Measurements from ENCODE around the gene ZNF24. TPM values are rescaled to one million over a fixed set of nuclear protein-coding genes. Genes with fewer than 3 reads are reported as not detected.

ZNF24 gene
- total and polyA plus RNA-seq, 10 donors, result 13.4 to 64.3 (median 50.8) TPM

DNA sequence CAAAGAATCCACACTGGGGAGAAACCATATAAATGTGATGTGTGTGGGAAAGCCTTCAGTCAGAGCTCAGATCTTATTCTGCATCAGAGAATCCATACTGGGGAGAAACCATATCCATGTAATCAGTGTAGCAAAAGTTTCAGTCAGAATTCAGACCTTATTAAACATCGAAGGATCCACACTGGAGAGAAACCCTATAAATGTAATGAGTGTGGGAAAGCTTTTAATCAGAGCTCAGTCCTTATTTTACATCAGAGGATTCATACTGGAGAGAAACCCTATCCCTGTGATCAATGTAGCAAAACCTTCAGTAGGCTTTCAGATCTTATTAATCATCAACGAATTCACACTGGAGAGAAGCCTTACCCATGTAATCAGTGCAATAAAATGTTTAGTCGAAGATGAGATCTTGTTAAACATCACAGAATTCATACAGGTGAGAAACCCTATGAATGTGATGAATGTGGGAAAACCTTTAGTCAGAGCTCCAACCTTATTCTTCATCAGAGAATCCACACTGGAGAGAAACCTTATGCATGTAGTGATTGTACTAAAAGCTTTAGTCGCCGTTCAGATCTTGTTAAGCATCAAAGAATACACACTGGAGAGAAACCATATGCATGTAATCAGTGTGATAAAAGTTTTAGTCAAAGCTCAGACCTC lies 37.5 kb downstream of the ZNF24 start:
- Histone ChIP-seq H3K4me1 (no peaks in the 10 kb centered on the region), H3K9me3 (peaks cover 51 to 100% (median 100%) of the 10 kb centered on the region in 8 donors), H3K4me3 (no peak overlapping the region), H3K36me3 (peaks cover 16 to 79% (median 56%) of the 10 kb centered on the region in 6 donors), H3K27me3 (replicated peaks in 1 of 7) (no peaks in the 10 kb centered on the region), H3K27ac (no peak overlapping the region)
- no peak for TF ChIP-seq POLR2A (IDR thresholded peaks at IDR 0.05)
- no peak for TF ChIP-seq POLR2AphosphoS5 (IDR thresholded peaks at IDR 0.05)
- TF ChIP-seq, protein P1, sequence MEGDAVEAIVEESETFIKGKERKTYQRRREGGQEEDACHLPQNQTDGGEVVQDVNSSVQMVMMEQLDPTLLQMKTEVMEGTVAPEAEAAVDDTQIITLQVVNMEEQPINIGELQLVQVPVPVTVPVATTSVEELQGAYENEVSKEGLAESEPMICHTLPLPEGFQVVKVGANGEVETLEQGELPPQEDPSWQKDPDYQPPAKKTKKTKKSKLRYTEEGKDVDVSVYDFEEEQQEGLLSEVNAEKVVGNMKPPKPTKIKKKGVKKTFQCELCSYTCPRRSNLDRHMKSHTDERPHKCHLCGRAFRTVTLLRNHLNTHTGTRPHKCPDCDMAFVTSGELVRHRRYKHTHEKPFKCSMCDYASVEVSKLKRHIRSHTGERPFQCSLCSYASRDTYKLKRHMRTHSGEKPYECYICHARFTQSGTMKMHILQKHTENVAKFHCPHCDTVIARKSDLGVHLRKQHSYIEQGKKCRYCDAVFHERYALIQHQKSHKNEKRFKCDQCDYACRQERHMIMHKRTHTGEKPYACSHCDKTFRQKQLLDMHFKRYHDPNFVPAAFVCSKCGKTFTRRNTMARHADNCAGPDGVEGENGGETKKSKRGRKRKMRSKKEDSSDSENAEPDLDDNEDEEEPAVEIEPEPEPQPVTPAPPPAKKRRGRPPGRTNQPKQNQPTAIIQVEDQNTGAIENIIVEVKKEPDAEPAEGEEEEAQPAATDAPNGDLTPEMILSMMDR (IDR thresholded peaks at IDR 0.05 in 8 of 11, conservative IDR thresholded peaks at IDR 0.05 in 3 of 11), result no peak
- 91 to 99% (median 98%) methylated on average over 5 of the region's 5 CpGs for WGBS, 5 donors
- intact Hi-C loops (cut with DNase I; ENCODE audit: low total_unique reads), result no loop called here
- no peak for DNase-seq

DNA sequence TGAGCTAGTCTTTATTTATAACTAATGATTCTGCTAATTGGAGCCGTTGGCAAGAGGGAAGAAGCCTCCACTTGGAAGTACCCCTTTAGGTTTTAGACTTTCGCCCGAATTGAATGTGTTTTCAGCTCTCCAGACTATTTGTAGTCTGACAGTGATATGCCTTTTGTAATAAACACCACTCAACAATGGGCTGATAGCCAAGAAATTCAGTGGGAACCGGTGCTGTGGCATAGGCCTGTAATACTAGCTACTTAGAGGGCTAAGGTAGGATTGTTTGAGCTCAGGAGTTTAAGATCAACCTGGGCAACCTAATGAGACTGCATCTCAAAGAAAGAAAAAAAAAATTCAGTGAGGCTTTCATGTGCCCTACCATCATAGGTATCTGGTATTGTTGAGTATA lies 40.6 kb downstream of the ZNF24 start:
- Histone ChIP-seq H3K4me1 (no peaks in the 10 kb centered on the region), H3K36me3 (peaks cover 16 to 98% (median 76%) of the 10 kb centered on the region in 6 donors), H3K27me3 (replicated peaks in 1 of 7) (no peaks in the 10 kb centered on the region), H3K4me3 (no peak overlapping the region), H3K27ac (no peak overlapping the region), H3K9me3 (peaks cover 50 to 100% (median 100%) of the 10 kb centered on the region in 8 donors)
- no peak for DNase-seq
- WGBS, 5 donors, result 97 to 99% (median 98%) methylated on average over 4 of the region's 4 CpGs
- TF ChIP-seq POLR2AphosphoS5 (IDR thresholded peaks at IDR 0.05), result no peak
- TF ChIP-seq POLR2A (IDR thresholded peaks at IDR 0.05), result no peak
- intact Hi-C loops (cut with DNase I; ENCODE audit: low total_unique reads), result no loop called here

DNA sequence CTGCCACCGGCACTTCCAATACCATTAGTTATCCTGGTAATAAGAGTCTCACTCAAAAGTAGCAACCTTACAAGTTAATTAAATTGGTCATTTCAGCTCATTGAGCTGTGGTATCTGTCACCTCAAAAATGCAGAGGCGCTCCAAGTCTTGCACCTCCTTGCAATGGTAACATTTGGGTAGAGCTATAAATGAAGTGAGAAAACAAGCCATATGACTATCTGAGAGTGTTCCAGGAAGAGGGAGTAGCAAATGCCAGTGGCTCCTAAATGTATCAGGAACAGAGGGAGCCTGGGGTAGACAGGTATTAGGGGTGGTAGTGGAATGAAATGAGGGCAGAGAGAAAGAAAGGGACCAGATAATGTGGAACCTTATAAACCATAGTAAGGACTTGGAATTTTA lies 48.2 kb downstream of the ZNF24 start:
- Histone ChIP-seq H3K27me3 (replicated peaks in 1 of 7) (no peaks in the 10 kb centered on the region), H3K27ac (no peak overlapping the region), H3K36me3 (peaks cover 0 to 93% (median 44%) of the 10 kb centered on the region in 6 donors), H3K4me1 (peaks cover 0 to 28% (median 14%) of the 10 kb centered on the region in 6 donors), H3K4me3 (no peak overlapping the region), H3K9me3 (peaks cover 9 to 46% (median 37%) of the 10 kb centered on the region in 8 donors)
- no peak for DNase-seq
- intact Hi-C loops (cut with DNase I; ENCODE audit: low total_unique reads), result no loop called here
- no peak for TF ChIP-seq POLR2A (IDR thresholded peaks at IDR 0.05)
- no peak for TF ChIP-seq POLR2AphosphoS5 (IDR thresholded peaks at IDR 0.05)
- TF ChIP-seq, protein P1 (IDR thresholded peaks at IDR 0.05 in 8 of 11, conservative IDR thresholded peaks at IDR 0.05 in 3 of 11), result no peak
- WGBS, 5 donors, result 96 to 100% (median 100%) methylated on average over 2 of the region's 2 CpGs

DNA sequence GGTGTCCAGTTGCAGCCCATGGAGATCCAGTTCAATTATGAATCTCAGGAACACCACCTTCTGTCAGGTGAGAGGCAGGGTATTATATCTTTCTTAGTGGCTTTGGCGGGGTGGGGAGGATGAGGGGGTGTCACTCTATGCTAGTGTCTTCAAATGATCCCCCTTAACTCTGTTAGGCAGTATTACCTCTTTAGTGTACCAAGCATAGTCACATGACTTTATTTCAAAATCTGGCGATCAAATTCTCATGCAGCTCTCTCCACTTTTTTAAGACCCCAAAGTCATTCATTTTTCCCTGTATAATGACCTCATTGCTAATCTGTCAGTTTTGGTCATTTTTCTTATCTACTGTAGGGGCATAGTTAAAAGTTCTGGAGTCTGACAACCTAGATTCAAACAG lies 53.1 kb downstream of the ZNF24 start:
- DNase-seq, result no peak
- TF ChIP-seq POLR2A (IDR thresholded peaks at IDR 0.05), result no peak
- TF ChIP-seq, protein P1 (IDR thresholded peaks at IDR 0.05 in 8 of 11, conservative IDR thresholded peaks at IDR 0.05 in 3 of 11), result no peak
- no peak for TF ChIP-seq POLR2AphosphoS5 (IDR thresholded peaks at IDR 0.05)
- Histone ChIP-seq H3K27me3 (replicated peaks in 1 of 7) (no peaks in the 10 kb centered on the region), H3K4me1 (peaks cover 10 to 58% (median 36%) of the 10 kb centered on the region in 6 donors), H3K4me3 (peak overlapping the region in 7 of 8 donors; percentile 62 to 74 (median 65)), H3K9me3 (peaks cover 0 to 2% (median 0%) of the 10 kb centered on the region in 8 donors), H3K36me3 (peaks cover 0 to 44% (median 11%) of the 10 kb centered on the region in 6 donors), H3K27ac (peak overlapping the region in 4 of 8 donors; percentile 86 to 92 (median 90))
- whole genome bisulfite sequencing, 5 donors, result 81 to 89% (median 87%) methylated on average over 2 of the region's 2 CpGs
- intact Hi-C loops (cut with DNase I; ENCODE audit: low total_unique reads), result loop anchor here (5.0 kb wide), 1 partner anchor 51 kb away; the partner anchor contains the start of gene ZNF24
